RPMI7951 (cell line): ENCODE results near the gene MARCHF7. TPM values are rescaled to one million over a fixed set of nuclear protein-coding genes. Genes with fewer than 3 reads are reported as not detected.
"Not testable (repeated sequence)": the region's sequence is repeated elsewhere in the genome, so short reads cannot be mapped to it uniquely, and the experiment has no call there.

Experiments used
- DNase-seq: peaks from one replicate; pipeline ENCODE4 v3.0.0-alpha.2; 2012; ENCODE audit warnings: low read depth
- total RNA-seq: library from RNA; depleted of rRNA; stranded (reverse); fragments of >200 nt; shearing (Covaris generic); gene quantifications from 2 replicates; pipeline ENCODE4 v1.2.3, GENCODE V29; 2014; rRNA removed

The MARCHF7 gene, protein sequence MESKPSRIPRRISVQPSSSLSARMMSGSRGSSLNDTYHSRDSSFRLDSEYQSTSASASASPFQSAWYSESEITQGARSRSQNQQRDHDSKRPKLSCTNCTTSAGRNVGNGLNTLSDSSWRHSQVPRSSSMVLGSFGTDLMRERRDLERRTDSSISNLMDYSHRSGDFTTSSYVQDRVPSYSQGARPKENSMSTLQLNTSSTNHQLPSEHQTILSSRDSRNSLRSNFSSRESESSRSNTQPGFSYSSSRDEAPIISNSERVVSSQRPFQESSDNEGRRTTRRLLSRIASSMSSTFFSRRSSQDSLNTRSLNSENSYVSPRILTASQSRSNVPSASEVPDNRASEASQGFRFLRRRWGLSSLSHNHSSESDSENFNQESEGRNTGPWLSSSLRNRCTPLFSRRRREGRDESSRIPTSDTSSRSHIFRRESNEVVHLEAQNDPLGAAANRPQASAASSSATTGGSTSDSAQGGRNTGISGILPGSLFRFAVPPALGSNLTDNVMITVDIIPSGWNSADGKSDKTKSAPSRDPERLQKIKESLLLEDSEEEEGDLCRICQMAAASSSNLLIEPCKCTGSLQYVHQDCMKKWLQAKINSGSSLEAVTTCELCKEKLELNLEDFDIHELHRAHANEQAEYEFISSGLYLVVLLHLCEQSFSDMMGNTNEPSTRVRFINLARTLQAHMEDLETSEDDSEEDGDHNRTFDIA
- total RNA-seq: 117 and 134 TPM in 2 replicates

DNA sequence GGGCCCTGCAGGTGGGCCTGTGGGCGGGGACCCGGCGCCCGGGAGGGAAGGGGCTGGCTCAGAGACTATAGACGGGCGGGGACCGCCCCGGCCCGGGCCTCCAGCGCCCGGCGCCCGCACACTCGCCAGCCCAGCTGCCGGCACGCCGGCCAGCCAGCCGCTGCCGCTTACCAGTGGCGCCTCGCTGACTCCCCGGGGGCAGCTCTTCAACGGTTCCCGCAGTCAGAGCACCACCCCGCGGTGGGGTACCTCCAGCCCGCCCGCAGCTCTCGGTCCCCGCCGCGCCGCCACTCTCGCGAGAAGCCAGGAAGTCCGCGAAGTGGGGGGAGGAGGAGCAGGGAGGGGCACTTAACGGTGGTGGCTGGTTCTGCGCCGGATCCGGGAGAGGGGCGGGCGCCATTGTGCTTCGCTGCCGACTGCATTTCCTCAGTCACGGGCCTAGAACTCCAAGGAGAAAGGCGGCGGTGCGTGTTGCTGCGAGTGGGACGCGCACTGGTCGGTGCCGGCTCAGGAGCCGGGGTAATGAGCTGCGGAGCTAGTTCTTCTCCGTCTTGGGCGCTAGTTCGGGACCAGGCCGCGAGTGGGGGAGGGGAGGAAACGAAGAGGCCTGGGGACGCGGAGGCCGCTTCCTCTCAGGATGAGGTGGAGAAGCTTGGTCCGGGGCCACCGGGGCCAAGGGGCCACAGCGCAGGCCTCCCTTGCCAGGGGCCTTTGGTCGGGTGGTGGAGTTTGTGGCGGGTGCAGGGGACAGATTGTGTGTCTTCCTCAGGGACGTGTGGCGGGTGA is at the start of gene MARCHF7:
TSS of gene MARCHF7 (plus strand) at position 364 of the 786 bp plus-strand sequence. CDS start 16,517 bp downstream, outside the sequence.
- peak; percentile 93 for DNase-seq

DNA sequence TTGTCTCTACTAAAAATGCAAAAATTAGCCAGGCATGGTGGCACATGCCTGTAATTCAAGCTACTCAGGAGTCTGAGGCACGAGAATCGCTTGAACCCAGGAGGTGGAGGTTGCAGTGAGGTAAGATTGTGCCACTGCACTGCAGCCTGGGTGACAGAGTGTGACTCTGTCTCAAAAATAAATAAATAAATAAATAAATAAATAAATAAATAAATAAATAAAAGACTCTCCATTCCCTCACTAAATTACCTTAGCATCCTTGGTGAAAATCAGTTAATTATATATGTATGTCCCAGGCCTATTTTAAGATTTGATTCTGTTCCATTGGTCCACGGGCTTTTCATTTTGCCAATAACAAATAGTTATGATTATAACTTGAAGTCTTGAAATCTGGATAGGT is 44.9 kb upstream of the MARCHF7 start:
- not testable (repeated sequence) for DNase-seq

DNA sequence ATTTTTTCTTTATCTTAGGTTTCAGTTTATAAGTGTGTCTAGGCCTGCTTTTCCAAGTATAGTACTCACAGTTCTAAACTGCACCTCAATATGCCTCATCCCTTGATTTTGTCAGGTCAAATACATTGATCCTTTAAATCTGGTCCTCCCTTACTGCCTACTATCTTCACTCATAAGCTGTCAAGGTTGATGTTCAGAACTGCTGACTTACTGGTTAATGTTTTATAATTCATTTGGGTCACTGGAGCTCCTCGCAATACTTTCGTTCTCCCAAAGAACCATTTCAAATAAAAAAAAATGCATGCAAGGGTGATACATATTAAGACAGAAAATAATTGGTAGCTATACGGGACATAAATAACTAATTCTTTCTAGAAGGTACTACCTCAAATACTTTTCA is 41.3 kb upstream of the MARCHF7 start:
- DNase-seq: no peak

DNA sequence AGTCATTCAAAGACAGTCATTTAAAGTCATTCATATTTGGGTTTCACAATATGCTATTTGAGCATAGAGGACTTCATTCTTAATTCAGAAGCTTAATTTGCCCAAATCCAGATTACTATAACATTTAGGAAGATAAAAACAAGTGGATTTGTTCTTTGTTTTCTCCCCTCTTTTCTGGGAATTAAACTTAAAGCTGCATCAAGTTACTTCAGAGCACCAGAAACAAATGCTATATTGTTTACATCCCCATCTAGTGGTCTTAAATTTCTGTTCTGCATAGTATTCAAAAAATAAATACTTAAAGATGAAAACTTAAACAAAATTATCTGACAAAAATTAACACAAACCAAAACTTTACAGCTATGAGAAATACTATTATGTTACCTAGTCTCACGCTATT is 34.7 kb upstream of the MARCHF7 start:
- DNase-seq: peak; percentile 26

DNA sequence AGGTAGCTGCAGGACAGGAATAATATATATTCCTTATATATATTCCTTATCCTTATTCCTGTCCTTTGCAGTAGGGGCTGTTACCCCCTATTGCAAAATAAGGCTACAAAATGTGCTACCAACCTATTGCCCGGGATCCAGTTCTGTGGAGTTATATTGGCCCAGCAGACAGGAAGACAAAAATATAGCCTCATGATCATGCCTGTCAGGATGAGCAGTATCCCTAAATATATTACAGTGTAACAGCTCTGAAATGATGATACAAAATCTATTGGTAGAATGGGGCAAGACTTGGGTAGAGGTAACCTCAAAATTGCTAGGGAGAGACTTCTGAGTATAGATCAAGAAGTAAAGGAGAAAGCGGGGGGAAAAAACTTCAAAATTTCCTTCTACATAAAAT is 31.6 kb upstream of the MARCHF7 start:
- no peak for DNase-seq

DNA sequence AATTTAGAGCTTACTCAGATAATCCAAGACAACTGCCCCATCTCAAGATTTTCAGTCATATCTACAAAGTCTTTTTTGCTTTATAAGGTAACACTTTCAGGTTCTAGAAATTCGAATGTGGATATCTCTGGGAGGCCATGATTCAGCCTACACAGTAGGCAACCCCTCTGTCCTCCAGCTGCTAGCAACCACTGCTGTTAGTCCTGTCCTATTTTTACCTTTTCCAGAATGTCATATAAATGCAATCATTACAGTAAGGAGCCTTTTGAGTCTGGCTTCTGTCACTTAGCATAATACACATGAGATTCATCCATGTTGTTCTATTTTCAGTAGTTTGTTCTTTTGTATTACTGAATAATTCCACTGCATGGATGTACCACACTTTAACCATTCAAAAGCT is 28.5 kb upstream of the MARCHF7 start:
- no peak for DNase-seq

DNA sequence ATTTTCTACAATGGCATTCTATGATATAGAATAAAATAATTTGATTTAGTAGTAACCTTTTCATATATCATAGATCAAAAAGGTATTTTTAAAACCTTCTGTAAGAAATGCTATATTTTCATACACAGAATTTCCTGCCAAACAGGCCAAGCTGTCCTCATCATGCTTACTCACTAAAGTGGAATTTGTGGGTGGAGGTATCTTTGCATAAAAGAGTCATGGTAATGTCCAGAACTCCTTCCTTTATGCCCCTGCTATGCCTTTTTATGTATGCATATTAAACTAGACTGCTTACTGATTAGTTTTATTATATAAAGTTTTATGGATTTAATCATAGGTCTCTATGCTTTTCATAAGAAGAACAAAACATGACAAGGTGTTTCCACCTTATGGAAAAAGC is 27.5 kb upstream of the MARCHF7 start:
- peak; percentile 53 for DNase-seq

DNA sequence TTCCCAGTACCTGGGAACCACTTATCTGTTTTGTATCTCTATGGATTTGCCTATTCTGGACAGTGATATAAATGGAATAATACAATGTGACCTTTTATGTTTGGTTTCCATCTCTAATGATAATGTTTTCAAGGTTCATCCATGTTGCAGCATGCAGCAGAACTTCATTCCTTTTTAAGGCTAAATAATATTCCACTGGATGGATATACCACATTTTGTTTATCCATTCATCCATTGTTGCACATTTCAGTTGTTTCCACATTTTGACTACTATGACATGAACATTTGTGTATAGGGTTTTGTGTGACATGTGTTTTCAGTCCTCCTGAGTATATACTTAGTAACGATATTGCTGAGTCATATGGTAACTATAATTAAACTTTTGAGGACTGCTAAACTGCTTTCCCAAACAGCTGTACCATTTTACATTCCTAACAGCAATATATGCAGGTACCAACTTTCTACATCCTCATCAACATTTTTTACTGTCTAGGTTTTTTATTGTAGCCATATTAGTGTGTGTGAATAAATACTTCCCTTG is 17.7 kb upstream of the MARCHF7 start:
- no peak for DNase-seq

DNA sequence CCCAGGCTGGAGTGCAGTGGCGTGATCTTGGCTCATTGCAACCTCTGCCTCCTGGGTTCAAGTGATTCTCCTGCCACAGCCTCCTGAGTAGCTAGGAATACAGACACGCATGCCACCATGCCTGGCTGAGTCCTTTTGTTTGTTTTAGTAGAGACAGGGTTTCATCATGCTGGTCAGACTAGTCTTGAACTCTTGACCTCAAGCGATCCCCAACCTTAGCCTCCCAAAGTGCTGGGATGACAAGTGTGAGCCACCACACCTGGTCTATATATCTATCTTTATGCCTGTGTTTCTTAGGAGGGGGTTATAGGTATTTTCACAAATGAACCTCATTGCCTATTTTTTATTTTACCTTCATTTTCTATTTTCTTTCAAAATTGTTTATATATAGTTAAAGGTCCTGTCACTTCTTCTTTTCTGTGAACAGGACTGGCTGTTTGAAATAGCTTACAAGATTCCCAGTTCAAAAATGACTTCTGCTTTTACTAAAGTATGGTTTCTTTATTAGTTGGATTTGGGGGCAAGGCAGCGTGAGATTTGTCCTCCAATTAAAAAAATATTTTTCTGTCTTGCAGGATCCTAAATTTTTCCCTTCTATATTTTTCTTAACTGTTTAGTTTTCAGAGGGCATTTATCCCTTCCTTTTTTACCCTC is 16.4 kb upstream of the MARCHF7 start:
- DNase-seq: no peak

DNA sequence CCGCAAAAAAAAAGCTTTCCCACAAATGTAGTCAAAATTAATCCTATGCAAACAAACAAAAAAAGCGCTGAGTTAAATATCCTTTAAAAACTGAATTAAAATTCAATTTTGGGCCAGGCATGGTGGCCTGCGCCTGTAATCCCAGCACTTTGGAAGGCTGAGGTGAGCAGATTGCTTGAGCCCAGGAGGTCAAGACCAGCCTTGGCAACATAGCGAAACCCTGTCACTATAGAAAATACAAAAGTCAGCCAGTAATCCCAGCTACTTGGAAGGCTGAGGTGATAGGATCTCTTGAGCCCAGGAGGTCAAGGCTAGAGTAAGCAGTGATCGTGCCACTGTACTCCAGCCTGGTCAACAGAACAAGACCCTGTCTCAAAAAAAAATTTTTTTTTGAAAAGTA is 8.8 kb upstream of the MARCHF7 start:
- no peak for DNase-seq

DNA sequence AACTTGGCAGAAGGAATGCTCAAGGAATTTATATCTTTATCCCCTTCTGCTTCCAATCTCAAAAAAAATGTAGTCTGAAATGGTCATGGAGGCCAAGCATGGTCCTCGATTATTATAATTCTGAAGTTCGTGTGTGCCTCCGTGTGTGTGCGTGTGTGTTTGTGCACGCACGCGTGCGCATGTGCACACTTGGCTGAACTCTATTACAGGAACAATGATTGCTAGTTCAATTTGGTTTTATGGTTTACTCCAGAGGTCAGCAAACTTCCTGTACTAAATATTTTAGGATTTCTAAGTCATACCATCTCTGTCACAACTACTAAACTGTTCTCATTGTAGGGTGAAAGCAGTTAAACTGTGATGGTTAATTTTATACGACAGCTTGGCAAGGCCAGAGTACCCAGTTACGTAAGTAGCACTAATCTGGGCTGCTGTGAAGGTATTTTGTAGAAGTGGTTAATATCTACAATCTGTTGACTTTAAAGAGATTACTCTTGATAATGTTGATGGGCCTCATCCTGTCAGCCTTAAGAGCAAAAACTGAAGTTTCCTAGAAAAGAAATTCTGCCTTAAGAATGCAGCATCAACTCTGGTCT is 5.8 kb upstream of the MARCHF7 start:
- DNase-seq: no peak

DNA sequence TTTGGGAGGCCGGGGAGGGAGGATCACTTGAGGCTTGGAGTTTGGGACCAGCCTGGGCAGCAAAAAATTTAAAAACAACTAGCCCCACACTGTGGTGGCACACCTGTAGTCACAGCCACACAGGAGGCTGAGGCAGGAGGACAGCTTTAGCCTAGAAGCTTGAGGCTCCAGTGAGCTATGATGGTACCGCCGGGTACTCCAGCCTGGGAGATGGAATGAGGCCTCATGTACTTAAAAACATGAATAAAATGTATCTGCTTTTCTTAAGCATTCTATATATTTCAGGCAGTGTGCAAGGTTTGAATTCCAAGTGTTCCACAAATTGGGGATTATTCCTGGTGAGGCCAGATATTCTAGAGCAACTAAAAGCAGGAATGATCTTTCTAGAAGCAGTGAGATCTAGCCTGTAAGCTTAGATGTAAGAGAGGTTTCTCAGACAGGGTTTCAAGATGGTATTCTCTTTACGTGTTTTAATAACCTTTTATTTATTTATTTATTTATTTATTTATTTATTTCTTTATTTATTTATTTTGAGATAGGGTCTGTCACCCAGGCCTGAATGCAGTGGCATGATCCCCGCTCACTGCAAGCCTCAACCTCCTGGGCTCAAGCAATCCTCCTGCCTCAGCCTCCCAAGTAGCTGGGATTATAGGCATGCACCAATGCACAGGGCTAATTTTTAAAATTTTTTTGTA is 4.1 kb upstream of the MARCHF7 start:
- no peak for DNase-seq

DNA sequence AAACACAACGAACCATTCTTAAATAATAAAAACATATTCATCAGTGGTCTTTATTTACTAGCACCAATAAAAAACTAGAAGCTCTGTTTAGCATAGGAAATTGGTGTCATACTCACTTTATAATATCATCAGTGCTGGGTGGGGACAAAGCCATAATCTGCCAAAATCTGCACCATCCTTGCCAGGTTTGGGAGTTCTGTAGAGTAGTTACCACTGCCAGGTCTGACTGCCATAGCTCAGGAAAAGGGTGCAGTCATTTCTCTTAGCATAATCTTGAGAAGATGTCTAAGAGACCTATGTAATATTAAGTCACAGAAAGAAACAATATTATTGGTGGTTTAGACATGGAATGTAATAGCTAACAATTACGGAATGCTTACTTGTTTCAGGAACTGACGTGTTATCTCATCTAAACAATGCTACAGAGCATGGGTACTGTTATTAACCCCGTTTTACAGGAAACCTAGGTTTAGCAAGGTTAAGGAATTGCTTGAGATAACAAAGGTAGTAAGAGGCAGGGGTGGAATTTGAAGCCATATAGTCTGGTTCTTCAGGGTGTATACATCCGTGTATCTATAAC is 1.6 kb upstream of the MARCHF7 start:
- DNase-seq: no peak

DNA sequence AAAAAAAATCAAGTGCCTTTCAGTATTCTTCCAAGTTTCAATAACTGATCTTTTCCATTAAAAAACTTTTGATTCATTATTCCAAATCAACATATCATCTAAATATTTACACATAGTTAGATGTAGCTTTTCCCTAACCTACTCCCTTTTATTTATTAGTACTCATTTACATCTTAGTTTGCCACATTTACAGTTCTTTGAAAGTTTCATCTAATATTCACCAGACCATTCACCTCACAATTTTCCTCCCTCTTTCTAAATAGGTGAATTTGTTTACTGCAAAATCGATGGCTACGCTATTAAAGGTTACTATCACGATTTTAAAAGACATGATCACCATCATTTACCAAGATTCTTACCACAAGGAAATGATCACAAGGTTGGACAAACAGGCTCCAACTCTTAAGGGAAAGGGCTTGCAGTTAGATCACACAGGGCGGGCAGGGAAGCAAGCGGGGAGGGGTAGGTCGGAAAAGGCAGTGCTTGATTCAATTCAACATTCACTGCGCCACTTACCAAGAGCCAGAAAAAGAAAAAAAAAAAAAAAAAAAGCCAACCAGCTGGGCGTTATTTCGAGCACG is 654 bp upstream of the MARCHF7 start:
- no peak for DNase-seq

DNA sequence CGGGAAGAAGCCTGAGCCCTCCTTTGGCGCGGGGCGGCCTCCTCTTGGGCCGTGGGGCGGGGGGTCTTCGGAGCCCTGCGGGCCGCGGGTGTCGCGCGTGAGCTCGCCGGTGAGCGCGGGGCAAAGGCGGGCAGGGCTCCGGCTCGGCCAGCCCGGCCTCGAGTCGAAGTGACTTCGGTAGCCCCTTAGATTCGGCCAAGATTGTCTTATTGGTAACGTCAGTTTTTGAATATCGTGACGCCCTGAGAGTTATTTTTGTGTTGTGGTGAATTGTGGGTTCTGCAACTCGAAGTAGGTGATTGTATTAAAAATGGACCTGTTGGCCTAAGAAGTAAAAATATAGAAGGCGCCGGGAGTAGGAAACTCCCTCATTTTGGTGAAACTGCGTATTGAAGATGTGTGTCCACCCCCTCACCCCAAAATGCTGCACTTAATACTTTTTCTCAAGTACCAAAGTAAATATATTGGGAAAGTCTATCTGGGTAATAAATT is 669 bp downstream of the MARCHF7 start:
- peak; percentile 23 for DNase-seq

DNA sequence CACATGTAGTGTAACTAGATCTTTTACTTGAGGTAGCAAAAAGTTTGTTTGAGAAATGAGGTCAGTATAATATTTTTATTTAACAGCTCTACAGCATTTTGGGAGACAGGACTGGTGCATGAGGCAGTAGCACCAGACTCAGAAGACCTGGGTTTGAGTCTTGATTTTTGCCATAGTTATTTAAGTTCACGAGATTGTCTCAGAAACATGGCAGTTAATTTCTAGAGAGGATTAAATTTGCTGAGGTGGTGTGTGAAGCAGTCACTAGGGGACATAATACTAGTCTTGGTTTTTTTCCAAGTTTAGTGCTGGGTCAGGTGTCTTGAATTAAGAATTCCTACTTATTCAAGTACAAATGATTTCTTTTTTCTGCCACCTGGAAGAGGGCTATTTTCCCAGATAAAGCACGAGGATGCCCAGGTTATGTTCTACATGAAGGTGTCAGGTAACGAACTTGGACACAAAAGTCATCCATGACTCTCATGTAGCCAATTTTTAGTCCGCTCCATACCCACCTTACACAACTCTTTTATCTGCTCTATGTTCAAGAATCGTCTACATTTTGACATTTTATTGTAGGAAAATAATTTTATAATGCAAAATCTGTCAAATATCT is 1.4 kb downstream of the MARCHF7 start:
- peak; percentile 39 for DNase-seq

DNA sequence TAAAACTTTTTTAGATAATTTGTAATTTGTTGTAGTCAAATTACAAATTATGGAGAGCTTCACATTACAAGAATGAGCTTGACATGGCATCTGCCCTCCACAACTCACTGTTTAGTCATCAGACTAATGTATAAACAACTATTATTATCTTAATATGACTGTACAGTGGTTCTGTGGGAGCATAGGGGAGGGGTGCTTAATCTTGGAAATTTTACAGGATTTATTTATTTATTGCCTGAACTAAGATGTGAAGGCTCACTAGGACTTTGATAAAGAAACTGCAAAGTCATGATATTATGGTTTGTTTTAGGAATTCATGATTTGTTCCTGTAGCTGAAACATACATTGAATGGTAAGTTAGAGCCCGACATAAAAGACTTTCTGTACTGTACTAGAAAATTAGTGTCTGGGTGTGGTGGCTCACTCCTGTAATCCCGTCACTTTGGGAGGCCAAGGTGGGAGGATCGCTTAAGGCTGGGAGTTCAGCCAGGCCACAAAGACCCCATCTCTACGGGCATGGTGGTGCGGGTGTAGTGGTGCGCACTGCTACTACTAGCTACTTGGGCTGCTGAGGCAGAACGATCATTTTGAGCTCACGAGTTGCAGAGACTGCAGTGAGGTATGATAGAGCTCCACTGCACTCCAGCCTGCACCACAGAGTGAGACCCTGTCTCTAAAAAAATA is 2.1 kb downstream of the MARCHF7 start:
- peak; percentile 21 for DNase-seq

DNA sequence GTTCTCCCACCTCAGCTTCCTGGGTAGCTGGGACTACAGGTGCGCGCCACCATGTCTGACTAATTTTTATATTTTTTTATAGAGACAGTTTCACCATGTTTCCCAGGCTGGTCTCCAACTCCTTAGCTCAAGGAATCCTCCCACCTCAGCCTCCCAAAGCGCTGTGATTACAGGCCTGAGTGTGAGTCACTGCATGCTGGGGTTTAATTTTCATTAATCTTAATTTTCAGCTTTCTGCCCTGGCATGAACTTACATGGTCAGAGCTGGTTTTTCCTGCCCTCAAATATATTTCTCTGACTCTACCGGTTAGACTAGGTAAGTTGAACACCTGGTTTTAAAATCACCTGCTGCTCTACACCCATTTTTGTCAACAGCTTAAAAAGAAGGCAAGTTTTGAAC is 3.1 kb downstream of the MARCHF7 start:
- DNase-seq: no peak

DNA sequence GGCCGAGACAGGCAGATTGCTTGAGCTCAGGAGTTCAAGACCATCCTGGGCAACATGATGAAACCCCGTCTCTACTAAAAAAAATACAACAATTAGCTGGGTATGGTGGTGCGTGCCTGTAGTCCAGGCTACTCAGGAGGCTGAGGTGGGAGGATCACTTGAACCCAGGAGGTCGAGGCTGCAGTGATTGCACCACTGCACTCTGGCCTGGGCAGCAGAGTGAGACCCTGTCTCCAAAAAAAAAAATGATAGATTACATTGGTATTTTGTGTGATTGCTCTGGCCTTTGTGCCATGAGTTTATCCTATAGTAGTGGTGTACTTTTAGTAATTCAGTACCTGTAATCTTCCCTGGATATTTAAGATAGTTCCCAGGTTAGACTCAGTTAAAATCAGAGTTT is 4.1 kb downstream of the MARCHF7 start:
- DNase-seq: not testable (repeated sequence)
